Measurements from ENCODE around the gene CD101. TPM values are rescaled to one million over a fixed set of nuclear protein-coding genes. Genes with fewer than 3 reads are reported as not detected.

The CD101 gene
- total and polyA plus RNA-seq, 2 of the 8 experiments (the other 6 are each of a cell fraction or from before 2014, with no cell fraction given), result 1.1 to 1.2 TPM

DNA sequence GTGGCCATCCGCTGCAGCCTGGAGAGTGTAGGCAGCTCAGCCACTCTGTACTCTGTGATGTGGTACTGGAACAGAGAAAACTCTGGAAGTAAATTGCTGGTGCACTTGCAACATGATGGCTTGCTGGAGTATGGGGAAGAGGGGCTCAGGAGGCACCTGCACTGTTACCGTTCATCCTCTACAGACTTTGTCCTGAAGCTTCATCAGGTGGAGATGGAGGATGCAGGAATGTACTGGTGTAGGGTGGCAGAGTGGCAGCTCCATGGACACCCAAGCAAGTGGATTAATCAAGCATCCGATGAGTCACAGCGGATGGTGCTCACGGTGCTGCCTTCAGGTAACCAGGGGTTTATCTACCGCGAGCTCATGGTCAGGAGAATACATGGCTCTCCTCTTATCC lies 24.0 kb downstream of the CD101 start (continued):
- TF ChIP-seq CTCF (IDR thresholded peaks at IDR 0.05; ENCODE audit: control extremely low read depth in 1 of 3, insufficient read depth in 1 of 3, low read depth in 1 of 3, low read length in 3 of 3) (no peak), NRF1 (IDR thresholded peaks at IDR 0.05; ENCODE audit: low read depth, low read length) (no peak), POLR2A (IDR thresholded peaks at IDR 0.05; ENCODE audit: control extremely low read depth in 1 of 2, low read depth in 2 of 2, low read length in 2 of 2) (no peak), SP1 (IDR thresholded peaks at IDR 0.05; ENCODE audit: low read depth, low read length) (no peak)
